Endothelial cell of umbilical vein (primary cell): Measurements from ENCODE around the gene ARHGEF17.

Source experiments
- POLR2A ChIP-seq: IDR thresholded peaks from 2 replicates; pipeline ENCODE4 v1.6.1; 2012; ENCODE audit warnings: low read depth, mild to moderate bottlenecking, control low read depth, low read length
- TF ChIP-seq, protein P1 (sequence below), 2 donors: IDR thresholded peaks; 1 replicate in 1 of 2; 2 replicates in 1 of 2; pipeline ENCODE4 v1.5.1; 2011; ENCODE audit warnings: low read length in 2 of 2, mild to moderate bottlenecking in 2 of 2, moderate library complexity in 2 of 2, control low read depth in 1 of 2, inconsistent platforms in 1 of 2, low read depth in 1 of 2; ENCODE audit not compliant: insufficient read depth in 1 of 2; ENCODE audit errors: extremely low read depth in 1 of 2

DNA sequence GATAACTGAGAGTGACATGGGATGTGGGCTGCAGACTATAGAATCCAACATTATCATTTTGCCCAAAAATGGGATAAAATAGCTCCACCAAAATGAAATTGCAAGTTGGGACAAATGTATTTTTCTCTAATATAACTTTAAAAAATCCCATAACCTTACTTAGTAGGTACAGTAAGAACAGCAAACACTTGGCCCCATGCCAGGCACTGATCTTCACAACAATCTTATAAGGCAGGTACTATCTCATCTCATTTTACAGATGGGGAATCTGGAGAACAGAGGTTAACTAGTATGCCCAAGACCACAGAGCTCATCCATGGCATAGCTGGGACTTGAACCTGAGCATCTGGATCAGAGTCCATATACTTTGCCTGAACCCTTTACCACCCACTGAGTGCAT lies 13.5 kb upstream of the ARHGEF17 start:
- no peak for TF ChIP-seq POLR2A
- TF ChIP-seq, protein P1, sequence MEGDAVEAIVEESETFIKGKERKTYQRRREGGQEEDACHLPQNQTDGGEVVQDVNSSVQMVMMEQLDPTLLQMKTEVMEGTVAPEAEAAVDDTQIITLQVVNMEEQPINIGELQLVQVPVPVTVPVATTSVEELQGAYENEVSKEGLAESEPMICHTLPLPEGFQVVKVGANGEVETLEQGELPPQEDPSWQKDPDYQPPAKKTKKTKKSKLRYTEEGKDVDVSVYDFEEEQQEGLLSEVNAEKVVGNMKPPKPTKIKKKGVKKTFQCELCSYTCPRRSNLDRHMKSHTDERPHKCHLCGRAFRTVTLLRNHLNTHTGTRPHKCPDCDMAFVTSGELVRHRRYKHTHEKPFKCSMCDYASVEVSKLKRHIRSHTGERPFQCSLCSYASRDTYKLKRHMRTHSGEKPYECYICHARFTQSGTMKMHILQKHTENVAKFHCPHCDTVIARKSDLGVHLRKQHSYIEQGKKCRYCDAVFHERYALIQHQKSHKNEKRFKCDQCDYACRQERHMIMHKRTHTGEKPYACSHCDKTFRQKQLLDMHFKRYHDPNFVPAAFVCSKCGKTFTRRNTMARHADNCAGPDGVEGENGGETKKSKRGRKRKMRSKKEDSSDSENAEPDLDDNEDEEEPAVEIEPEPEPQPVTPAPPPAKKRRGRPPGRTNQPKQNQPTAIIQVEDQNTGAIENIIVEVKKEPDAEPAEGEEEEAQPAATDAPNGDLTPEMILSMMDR (IDR thresholded peaks at IDR 0.05; ENCODE audit: extremely low read depth in 1 of 2, insufficient read depth in 1 of 2, low read depth in 1 of 2, low read length in 2 of 2) = no peak
